ENCODE measurements around the gene TRPV6. TPM values are rescaled to one million over a fixed set of nuclear protein-coding genes. Genes with fewer than 3 reads are reported as not detected.

Gene TRPV6
- total RNA-seq, 1 experiment from 2014 or later: 1.7 TPM

GRCh38 chr7:142872106-142872675 is 13.4 kb downstream of the TRPV6 start (continued):
- TF ChIP-seq REST (IDR thresholded peaks at IDR 0.05; ENCODE audit: low read depth) (no peak), CTCF (IDR thresholded peaks at IDR 0.05 in 2 of 3, conservative IDR thresholded peaks at IDR 0.05 in 1 of 3; ENCODE audit: borderline replicate concordance in 1 of 3, insufficient read depth in 1 of 3, low read depth in 2 of 3, low read length in 2 of 3) (no peak), SIN3A (IDR thresholded peaks at IDR 0.05; ENCODE audit: low read depth) (no peak), EGR1 (IDR thresholded peaks at IDR 0.05; ENCODE audit: low read depth) (no peak), POLR2A (IDR thresholded peaks at IDR 0.05; ENCODE audit: borderline replicate concordance, extremely low read depth, insufficient read depth, insufficient read length) (no peak), EZH2 (IDR thresholded peaks at IDR 0.05) (no peak), SP1 (IDR thresholded peaks at IDR 0.05; ENCODE audit: low read depth) (no peak)
